Activated naive CD4-positive, alpha-beta T cell treated with anti-CD3 and anti-CD28 coated beads, Interleukin-2, amount 10 ng/mL, durations not matched to agents 7 days and 5 days (primary cell): ENCODE data around the gene SLC22A16.

Experiments used
- CTCF ChIA-PET: fragments of 350-600 bp; sonication (Branson Sonifier 250); formaldehyde crosslinking; loops from one replicate; lab custom pipeline; 2021; ENCODE audit warnings: antibody characterized with exemption; lab: Charles Lee
- DNase-seq: peaks from one replicate; pipeline ENCODE4 v3.0.0-alpha.2; 2020
- H3K27ac Mint-ChIP-seq: one replicate; pipeline ENCODE4 v1.8.0; 2021; ENCODE audit warnings: mild to moderate bottlenecking, moderate library complexity, mixed read lengths
- H3K27me3 Mint-ChIP-seq: one replicate; pipeline ENCODE4 v1.8.0; 2021; ENCODE audit warnings: mild to moderate bottlenecking, mixed read lengths
- H3K36me3 Mint-ChIP-seq: one replicate; pipeline ENCODE4 v1.8.0; 2021; ENCODE audit warnings: mixed read lengths
- H3K4me1 Mint-ChIP-seq: one replicate; pipeline ENCODE4 v1.8.0; 2021; ENCODE audit warnings: mixed read lengths
- H3K4me3 Mint-ChIP-seq: one replicate; pipeline ENCODE4 v1.8.0; 2021; ENCODE audit warnings: mild to moderate bottlenecking, moderate library complexity, mixed read lengths
- H3K9me3 Mint-ChIP-seq: one replicate; pipeline ENCODE4 v1.8.0; 2021; ENCODE audit warnings: mixed read lengths

SLC22A16 gene

DNA sequence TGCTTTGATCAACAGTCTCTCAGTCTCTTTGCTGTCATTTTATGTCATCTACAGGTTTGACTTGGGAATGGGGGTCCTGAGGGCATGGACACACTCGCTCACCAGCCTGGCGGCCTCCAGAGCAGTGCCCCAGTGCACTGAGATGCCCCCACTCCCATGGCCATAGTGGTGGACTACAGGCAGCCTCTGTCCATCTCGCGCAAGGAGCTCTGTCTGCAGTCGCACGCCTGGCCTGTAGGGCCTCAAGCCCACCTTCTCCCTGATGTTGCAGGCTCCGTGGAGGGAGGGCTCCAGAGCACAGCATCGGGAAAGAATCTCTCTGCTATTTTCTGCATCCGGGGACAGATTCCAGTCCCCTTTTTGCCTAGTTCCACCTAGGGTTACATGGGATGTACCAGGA is 83.7 kb downstream of the SLC22A16 start:
- H3K4me3 Mint-ChIP-seq = no peak overlapping the region
- H3K9me3 Mint-ChIP-seq = no peaks in the 10 kb centered on the region
- CTCF ChIA-PET = interaction anchor here (0.7 to 4.9 kb wide), 5 partner anchors 11 to 864 kb away, joined by 3 to 70 read pairs (median 3); no protein-coding TSS in a partner anchor
- H3K27ac Mint-ChIP-seq = no peak overlapping the region
- H3K36me3 Mint-ChIP-seq = no peaks in the 10 kb centered on the region
- DNase-seq = no peak
- H3K27me3 Mint-ChIP-seq = peaks cover 6% of the 10 kb centered on the region
- peaks cover 15% of the 10 kb centered on the region for H3K4me1 Mint-ChIP-seq

- CTCF ChIA-PET = interaction anchor here (0.9 to 4.9 kb wide), 10 partner anchors 28 to 350 kb away, joined by 3 to 70 read pairs (median 4); no protein-coding TSS in a partner anchor
- H3K27ac Mint-ChIP-seq = no peak overlapping the region
Observed at GRCh38 chr6:110390404-110390803, 86.0 kb downstream of the SLC22A16 start.

GRCh38 chr6:110389689-110390382 is 86.6 kb downstream of the SLC22A16 start:
- Mint-ChIP-seq H3K9me3 (no peaks in the 10 kb centered on the region), H3K27me3 (no peaks in the 10 kb centered on the region), H3K27ac (no peak overlapping the region), H3K36me3 (no peaks in the 10 kb centered on the region), H3K4me1 (peaks cover 15% of the 10 kb centered on the region), H3K4me3 (no peak overlapping the region)
- no peak for DNase-seq
- CTCF ChIA-PET = interaction anchor here (0.9 to 4.9 kb wide), 10 partner anchors 28 to 350 kb away, joined by 3 to 70 read pairs (median 4); no protein-coding TSS in a partner anchor

More at GRCh38 chr6:110390404-110390803, 86.0 kb downstream of the SLC22A16 start:
- peaks cover 15% of the 10 kb centered on the region for H3K4me1 Mint-ChIP-seq
- H3K9me3 Mint-ChIP-seq = no peaks in the 10 kb centered on the region
- no peaks in the 10 kb centered on the region for H3K36me3 Mint-ChIP-seq
- no peak overlapping the region for H3K4me3 Mint-ChIP-seq
- H3K27me3 Mint-ChIP-seq = peaks cover 3% of the 10 kb centered on the region
- no peak for DNase-seq

DNA sequence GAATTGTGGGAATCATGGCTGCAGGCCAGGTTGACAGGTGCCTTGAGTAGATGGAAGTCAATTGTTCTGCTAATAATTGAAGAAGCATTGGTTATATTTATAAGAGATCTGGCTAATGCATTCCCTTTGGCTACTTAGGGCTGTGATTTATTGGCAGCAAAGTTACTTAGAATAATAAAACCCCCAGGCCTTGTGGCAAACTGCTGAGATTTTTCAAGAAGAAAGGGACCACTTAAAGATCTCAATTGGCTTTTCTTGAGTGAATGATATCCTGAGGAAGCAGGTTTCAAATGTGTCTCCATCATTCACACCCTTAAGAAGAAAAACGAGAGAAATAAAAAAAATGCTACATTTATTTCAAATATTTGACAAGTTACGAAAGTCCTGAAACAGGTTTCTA is 88.4 kb downstream of the SLC22A16 start:
- CTCF ChIA-PET = no interaction called here

GRCh38 chr6:110385458-110385863 is 91.0 kb downstream of the SLC22A16 start:
- no peak for DNase-seq
- Mint-ChIP-seq H3K9me3 (peaks cover 3% of the 10 kb centered on the region), H3K4me1 (peaks cover 12% of the 10 kb centered on the region), H3K27ac (no peak overlapping the region), H3K27me3 (no peaks in the 10 kb centered on the region), H3K36me3 (no peaks in the 10 kb centered on the region), H3K4me3 (no peak overlapping the region)
- CTCF ChIA-PET = no interaction called here

More for the DNA sequence above, 88.4 kb downstream of the SLC22A16 start:
- H3K27ac Mint-ChIP-seq = no peak overlapping the region
- H3K4me1 Mint-ChIP-seq = peaks cover 15% of the 10 kb centered on the region
- H3K36me3 Mint-ChIP-seq = no peaks in the 10 kb centered on the region
- no peak for DNase-seq
- H3K27me3 Mint-ChIP-seq = no peaks in the 10 kb centered on the region
- H3K9me3 Mint-ChIP-seq = no peaks in the 10 kb centered on the region
- no peak overlapping the region for H3K4me3 Mint-ChIP-seq

DNA sequence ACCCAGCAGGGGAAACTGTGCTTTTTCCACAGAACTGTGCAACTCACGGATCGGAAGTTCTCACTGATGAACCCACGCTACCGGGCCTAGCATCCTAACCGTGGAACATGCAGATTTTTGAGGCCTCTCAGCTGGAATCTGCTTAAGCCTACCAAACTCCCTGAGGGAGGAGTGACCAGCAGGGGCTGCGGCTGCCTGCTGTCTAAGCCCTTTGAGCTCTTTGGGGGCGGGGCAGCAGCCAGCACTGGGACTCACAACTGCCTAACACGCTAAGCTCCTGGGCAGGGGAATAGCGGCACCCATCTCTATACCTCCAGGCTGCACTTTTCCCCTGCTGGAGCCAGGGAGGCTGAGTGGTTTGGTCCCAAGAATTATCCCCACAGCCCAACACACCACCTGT is 97.9 kb downstream of the SLC22A16 start:
- H3K9me3 Mint-ChIP-seq = peaks cover 3% of the 10 kb centered on the region
- H3K4me1 Mint-ChIP-seq = no peaks in the 10 kb centered on the region
- H3K27ac Mint-ChIP-seq = no peak overlapping the region
- CTCF ChIA-PET = no interaction called here
- H3K36me3 Mint-ChIP-seq = no peaks in the 10 kb centered on the region
- no peak overlapping the region for H3K4me3 Mint-ChIP-seq
- no peak for DNase-seq
- peaks cover 3% of the 10 kb centered on the region for H3K27me3 Mint-ChIP-seq
